K562 (cell line): Measurements from ENCODE around the gene HS3ST3A1. TPM values are rescaled to one million over a fixed set of nuclear protein-coding genes. Genes with fewer than 3 reads are reported as not detected.

ENCODE experiments used
- C11orf30 ChIP-seq: fragments of 450-650 bp; IDR thresholded peaks from 2 replicates; pipeline ENCODE4 v1.6.1; 2016; ENCODE audit warnings: low read depth, mild to moderate bottlenecking
- CBX2 ChIP-seq: fragments of 200-600 bp; sonication (generic); IDR thresholded peaks from one replicate; pipeline ENCODE4 v1.6.1; 2012; ENCODE audit warnings: mild to moderate bottlenecking, low read length, inconsistent platforms; ENCODE audit not compliant: insufficient read depth, poor library complexity, severe bottlenecking
- FOXJ3 ChIP-seq: sonication (generic); formaldehyde crosslinking; IDR thresholded peaks from 2 replicates; pipeline ENCODE4 v1.4.0; 2020; ENCODE audit warnings: mild to moderate bottlenecking, missing genetic modification reagents
- HLTF ChIP-seq: fragments of 450-650 bp; IDR thresholded peaks from 2 replicates; pipeline ENCODE4 v1.6.1; 2016
- IFI16 ChIP-seq: fragments of 250-450 bp; sonication (Bioruptor Pico); IDR thresholded peaks from 2 replicates; pipeline ENCODE4 v2.1.2; 2022; ENCODE audit warnings: mild to moderate bottlenecking, inconsistent platforms
- JUND ChIP-seq, 2 experiments: IDR thresholded peaks; 2 replicates in 1 of 2; 3 replicates in 1 of 2; pipeline ENCODE4 v1.6.1; 2011; ENCODE audit warnings: borderline replicate concordance in 2 of 2, low read depth in 2 of 2, low read length in 2 of 2, improper control_type of control experiment in 1 of 2, missing biosample characterization in 1 of 2, missing genetic modification characterization in 1 of 2, missing genetic modification reagents in 1 of 2
- MAZ ChIP-seq, 2 experiments: fragments of 450-650 bp in 1 of 2; sonication (generic) in 1 of 2; formaldehyde crosslinking; IDR thresholded peaks in 1 of 2; conservative IDR thresholded peaks in 1 of 2; 2 replicates each; pipeline versions ENCODE4 v1.4.0 to v1.5.0; 2020; ENCODE audit warnings: mild to moderate bottlenecking in 1 of 2, missing genetic modification reagents in 1 of 2
- MCM7 ChIP-seq, 2 experiments: fragments of 450-650 bp; IDR thresholded peaks; 2 replicates each; pipeline ENCODE4 v1.6.1; 2016 to 2018
- NFATC3 ChIP-seq: fragments of 450-650 bp; IDR thresholded peaks from 2 replicates; pipeline ENCODE4 v1.6.1; 2017; ENCODE audit warnings: mild to moderate bottlenecking
- NR2F6 ChIP-seq: fragments of 450-650 bp; formaldehyde crosslinking; IDR thresholded peaks from 2 replicates; pipeline ENCODE4 v1.4.0; 2020; ENCODE audit warnings: mild to moderate bottlenecking
- PYGO2 ChIP-seq: fragments of 450-650 bp; IDR thresholded peaks from 2 replicates; pipeline ENCODE4 v1.6.1; 2016; ENCODE audit warnings: mild to moderate bottlenecking, missing genetic modification characterization, moderate library complexity, missing compliant biosample characterization
- SMARCA5 ChIP-seq: fragments of 450-650 bp; IDR thresholded peaks from 2 replicates; pipeline ENCODE4 v1.6.1; 2016
- SMC3 ChIP-seq: conservative IDR thresholded peaks from 2 replicates; pipeline ENCODE4 v1.6.1; 2011; ENCODE audit warnings: low read depth, low read length, improper control_type of control experiment; ENCODE audit not compliant: insufficient read depth
- TAL1 ChIP-seq: fragments of 450-650 bp; IDR thresholded peaks from 2 replicates; pipeline ENCODE4 v1.6.1; 2016; ENCODE audit warnings: mild to moderate bottlenecking
- XRCC5 ChIP-seq: fragments of 200-400 bp; formaldehyde crosslinking; IDR thresholded peaks from 2 replicates; pipeline ENCODE4 v1.6.1; 2017; ENCODE audit warnings: low read depth, mild to moderate bottlenecking, low read length
- ZFP30 ChIP-seq: fragments of 250-450 bp; sonication (Bioruptor Pico); IDR thresholded peaks from 2 replicates; pipeline ENCODE4 v1.8.0; 2022; ENCODE audit warnings: moderate library complexity, mild to moderate bottlenecking, inconsistent platforms, borderline replicate concordance
- ZNF174 ChIP-seq: fragments of 250-450 bp; sonication (Bioruptor Pico); IDR thresholded peaks from 2 replicates; pipeline ENCODE4 v1.4.0; 2020; ENCODE audit warnings: mild to moderate bottlenecking
- ZNF175 ChIP-seq: fragments of 200-800 bp; sonication (Bioruptor generic); IDR thresholded peaks from 2 replicates; pipeline ENCODE4 v1.6.1; 2016; ENCODE audit warnings: low read depth, mild to moderate bottlenecking, missing genetic modification characterization, missing compliant biosample characterization
- polyA plus RNA-seq, 8 experiments: library from polyadenylated mRNA; depleted of rRNA in 4 of 8; stranded (reverse) in 5 of 8; unstranded in 3 of 8; fragments of >200 nt; fragmentation: Nextera tagmentation in 2 of 8; fragmentation: Illumina TruSeq in 1 of 8; extraction: Ambion mirVana in 2 of 8; extraction: Trizol in 1 of 8; gene quantifications; 2 replicates each; pipeline versions ENCODE4 v1.2.1 to v1.2.3, GENCODE V29; 2011 to 2014; ENCODE audit warnings: inconsistent platforms in 1 of 8, missing spikeins in 1 of 8
- total RNA-seq, 7 experiments: library from RNA; depleted of rRNA in 6 of 7; stranded (reverse); fragments of >200 nt in 6 of 7; fragmentation: Illumina TruSeq in 2 of 7; extraction: Trizol in 2 of 7; gene quantifications; 2 replicates each; pipeline versions ENCODE4 v1.2.1 to v1.2.3, GENCODE V29; 2011 to 2021; ENCODE audit warnings: low replicate concordance in 1 of 7
- TF ChIP-seq, protein P1 (sequence below): fragments of 450-650 bp; IDR thresholded peaks from 2 replicates; pipeline ENCODE4 v1.7.1; 2018; ENCODE audit warnings: mild to moderate bottlenecking, low read depth; ENCODE audit not compliant: partially characterized antibody
- TF ChIP-seq, protein P2 (sequence below): fragments of 250-450 bp; sonication (Bioruptor Pico); IDR thresholded peaks from 2 replicates; pipeline ENCODE4 v1.9.0; 2021; ENCODE audit warnings: mild to moderate bottlenecking
- TF ChIP-seq, protein P3 (sequence below): sonication (generic); formaldehyde crosslinking; IDR thresholded peaks from 2 replicates; pipeline ENCODE4 v1.8.1; 2022; ENCODE audit warnings: missing genetic modification reagents
- TF ChIP-seq, protein P4 (sequence below): sonication (generic); formaldehyde crosslinking; IDR thresholded peaks from 2 replicates; pipeline ENCODE4 v1.5.0; 2020; ENCODE audit warnings: missing genetic modification reagents

Gene HS3ST3A1
- total and polyA plus RNA-seq, 9 of the 15 experiments (the other 6 are each of a cell fraction or from before 2014, with no cell fraction given), result 0.25 to 14.8 (median 2.3) TPM

DNA sequence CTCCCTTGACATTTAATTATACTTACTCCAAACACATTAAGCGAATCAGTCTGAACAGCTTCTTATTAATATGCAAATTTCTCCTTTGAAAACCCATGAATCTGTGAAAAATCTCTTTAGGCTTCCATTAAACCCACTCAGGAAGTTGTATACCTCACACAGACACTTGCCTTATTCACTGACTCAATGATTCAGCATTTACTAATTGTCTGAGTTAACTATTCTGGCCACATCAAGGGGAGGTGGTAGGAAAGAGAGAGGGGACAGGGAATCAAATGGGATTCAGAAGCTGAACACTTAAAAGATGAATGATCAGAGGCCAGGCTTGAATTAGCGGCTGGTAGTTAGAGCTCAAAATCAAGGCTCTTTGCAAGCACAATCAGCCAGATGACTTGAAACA, 70.0 kb downstream of the HS3ST3A1 start (continued):
- TF ChIP-seq, protein P1, sequence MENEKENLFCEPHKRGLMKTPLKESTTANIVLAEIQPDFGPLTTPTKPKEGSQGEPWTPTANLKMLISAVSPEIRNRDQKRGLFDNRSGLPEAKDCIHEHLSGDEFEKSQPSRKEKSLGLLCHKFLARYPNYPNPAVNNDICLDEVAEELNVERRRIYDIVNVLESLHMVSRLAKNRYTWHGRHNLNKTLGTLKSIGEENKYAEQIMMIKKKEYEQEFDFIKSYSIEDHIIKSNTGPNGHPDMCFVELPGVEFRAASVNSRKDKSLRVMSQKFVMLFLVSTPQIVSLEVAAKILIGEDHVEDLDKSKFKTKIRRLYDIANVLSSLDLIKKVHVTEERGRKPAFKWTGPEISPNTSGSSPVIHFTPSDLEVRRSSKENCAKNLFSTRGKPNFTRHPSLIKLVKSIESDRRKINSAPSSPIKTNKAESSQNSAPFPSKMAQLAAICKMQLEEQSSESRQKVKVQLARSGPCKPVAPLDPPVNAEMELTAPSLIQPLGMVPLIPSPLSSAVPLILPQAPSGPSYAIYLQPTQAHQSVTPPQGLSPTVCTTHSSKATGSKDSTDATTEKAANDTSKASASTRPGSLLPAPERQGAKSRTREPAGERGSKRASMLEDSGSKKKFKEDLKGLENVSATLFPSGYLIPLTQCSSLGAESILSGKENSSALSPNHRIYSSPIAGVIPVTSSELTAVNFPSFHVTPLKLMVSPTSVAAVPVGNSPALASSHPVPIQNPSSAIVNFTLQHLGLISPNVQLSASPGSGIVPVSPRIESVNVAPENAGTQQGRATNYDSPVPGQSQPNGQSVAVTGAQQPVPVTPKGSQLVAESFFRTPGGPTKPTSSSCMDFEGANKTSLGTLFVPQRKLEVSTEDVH, result no peak
- no peak for TF ChIP-seq PYGO2 (tag)
- TF ChIP-seq, protein P2, sequence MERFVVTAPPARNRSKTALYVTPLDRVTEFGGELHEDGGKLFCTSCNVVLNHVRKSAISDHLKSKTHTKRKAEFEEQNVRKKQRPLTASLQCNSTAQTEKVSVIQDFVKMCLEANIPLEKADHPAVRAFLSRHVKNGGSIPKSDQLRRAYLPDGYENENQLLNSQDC (CRISPR knock-in tag), result no peak
- TF ChIP-seq, protein P3, sequence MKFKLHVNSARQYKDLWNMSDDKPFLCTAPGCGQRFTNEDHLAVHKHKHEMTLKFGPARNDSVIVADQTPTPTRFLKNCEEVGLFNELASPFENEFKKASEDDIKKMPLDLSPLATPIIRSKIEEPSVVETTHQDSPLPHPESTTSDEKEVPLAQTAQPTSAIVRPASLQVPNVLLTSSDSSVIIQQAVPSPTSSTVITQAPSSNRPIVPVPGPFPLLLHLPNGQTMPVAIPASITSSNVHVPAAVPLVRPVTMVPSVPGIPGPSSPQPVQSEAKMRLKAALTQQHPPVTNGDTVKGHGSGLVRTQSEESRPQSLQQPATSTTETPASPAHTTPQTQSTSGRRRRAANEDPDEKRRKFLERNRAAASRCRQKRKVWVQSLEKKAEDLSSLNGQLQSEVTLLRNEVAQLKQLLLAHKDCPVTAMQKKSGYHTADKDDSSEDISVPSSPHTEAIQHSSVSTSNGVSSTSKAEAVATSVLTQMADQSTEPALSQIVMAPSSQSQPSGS (CRISPR knock-in tag), result no peak
- TF ChIP-seq CBX2, result no peak
- TF ChIP-seq MAZ (CRISPR knock-in tag; conservative IDR thresholded peaks at IDR 0.05 in 1 of 2, IDR thresholded peaks at IDR 0.05 in 1 of 2), result no peak
- no peak for TF ChIP-seq MCM7 (IDR thresholded peaks at IDR 0.05)
- TF ChIP-seq FOXJ3 (CRISPR knock-in tag), result no peak
- TF ChIP-seq TAL1, result no peak
- no peak for TF ChIP-seq ZNF174
- no peak for TF ChIP-seq SMARCA5
- no peak for TF ChIP-seq NFATC3
- TF ChIP-seq ZNF175 (CRISPR knock-in tag), result no peak
- TF ChIP-seq, protein P4, sequence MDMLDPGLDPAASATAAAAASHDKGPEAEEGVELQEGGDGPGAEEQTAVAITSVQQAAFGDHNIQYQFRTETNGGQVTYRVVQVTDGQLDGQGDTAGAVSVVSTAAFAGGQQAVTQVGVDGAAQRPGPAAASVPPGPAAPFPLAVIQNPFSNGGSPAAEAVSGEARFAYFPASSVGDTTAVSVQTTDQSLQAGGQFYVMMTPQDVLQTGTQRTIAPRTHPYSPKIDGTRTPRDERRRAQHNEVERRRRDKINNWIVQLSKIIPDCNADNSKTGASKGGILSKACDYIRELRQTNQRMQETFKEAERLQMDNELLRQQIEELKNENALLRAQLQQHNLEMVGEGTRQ, result no peak
- no peak for TF ChIP-seq XRCC5
- TF ChIP-seq NR2F6, result no peak
- TF ChIP-seq C11orf30, result peak; percentile 71
- no peak for TF ChIP-seq IFI16
- no peak for TF ChIP-seq SMC3
- no peak for TF ChIP-seq JUND (IDR thresholded peaks at IDR 0.05; ENCODE audit: borderline replicate concordance, low read depth, low read length)
- TF ChIP-seq JUND (tag; IDR thresholded peaks at IDR 0.05; ENCODE audit: borderline replicate concordance, low read depth, low read length), result no peak
- no peak for TF ChIP-seq ZFP30 (CRISPR knock-in tag)
- no peak for TF ChIP-seq HLTF
